Common myeloid progenitor, CD34-positive (primary cell): ENCODE results near the gene MUS81.
A peak's percentile ranks its signal among the peaks of the same experiment; 100 is the strongest.

Experiments
- CTCF ChIA-PET: fragments of 350-600 bp; sonication (Branson Sonifier 250); formaldehyde crosslinking; loops from one replicate; lab custom pipeline; 2021; ENCODE audit warnings: antibody characterized with exemption; lab: Charles Lee
- POLR2A ChIA-PET: fragments of 350-600 bp; sonication (Branson Sonifier 250); formaldehyde crosslinking; loops from one replicate; lab custom pipeline; 2021; ENCODE audit warnings: antibody characterized with exemption; lab: Charles Lee
- DNase-seq, 3 donors: peaks; one replicate each; pipeline versions ENCODE4 v3.0.0 to v3.0.0-alpha.2; 2013
- H3K27ac ChIP-seq, 2 experiments: 1 replicate in 1 of 2; 2 replicates in 1 of 2; pipeline ENCODE4 v1.7.0; 2013; ENCODE audit warnings: inconsistent platforms in 2 of 2, low read length in 2 of 2, mild to moderate bottlenecking in 2 of 2, low read depth in 1 of 2, moderate library complexity in 1 of 2; ENCODE audit not compliant: severe bottlenecking in 2 of 2, insufficient read depth in 1 of 2, poor library complexity in 1 of 2
- H3K27me3 ChIP-seq, 5 experiments: replicated peaks in 2 of 5; 1 replicate in 3 of 5; 2 replicates in 2 of 5; pipeline versions ENCODE4 v1.6.1 to v1.7.0; 2013; ENCODE audit warnings: low read length in 4 of 5, mild to moderate bottlenecking in 2 of 5, moderate library complexity in 2 of 5, inconsistent platforms in 1 of 5; ENCODE audit not compliant: insufficient read depth in 5 of 5, control insufficient read depth in 4 of 5
- H3K36me3 ChIP-seq, 4 experiments: 1 replicate in 2 of 4; 2 replicates in 2 of 4; pipeline versions ENCODE4 v1.6.1 to v1.7.0; 2013; ENCODE audit warnings: low read length in 3 of 4, control low read depth in 1 of 4, mild to moderate bottlenecking in 1 of 4; ENCODE audit not compliant: control insufficient read depth in 4 of 4, insufficient read depth in 4 of 4
- H3K4me1 ChIP-seq, 4 experiments: 1 replicate in 3 of 4; 2 replicates in 1 of 4; pipeline versions ENCODE4 v1.6.1 to v1.7.1; 2013; ENCODE audit warnings: low read length in 3 of 4, mild to moderate bottlenecking in 3 of 4, control low read depth in 1 of 4, inconsistent platforms in 1 of 4, moderate library complexity in 1 of 4; ENCODE audit not compliant: control insufficient read depth in 4 of 4, insufficient read depth in 4 of 4; ENCODE audit errors: control extremely low read depth in 1 of 4
- H3K4me3 ChIP-seq, 7 experiments: 1 replicate in 4 of 7; 2 replicates in 3 of 7; pipeline versions ENCODE4 v1.5.1 to v1.7.0; 2013; ENCODE audit warnings: mild to moderate bottlenecking in 7 of 7, low read length in 6 of 7, moderate library complexity in 6 of 7, inconsistent platforms in 2 of 7, low read depth in 2 of 7, control low read depth in 1 of 7; ENCODE audit not compliant: insufficient read depth in 4 of 7, control insufficient read depth in 1 of 7; ENCODE audit errors: extremely low read depth in 1 of 7
- H3K9me3 ChIP-seq, 5 experiments: 1 replicate in 4 of 5; 2 replicates in 1 of 5; pipeline versions ENCODE4 v1.6.1 to v1.7.1; 2013; ENCODE audit warnings: low read length in 4 of 5, mild to moderate bottlenecking in 2 of 5, inconsistent platforms in 1 of 5, low read depth in 1 of 5, moderate library complexity in 1 of 5; ENCODE audit not compliant: control insufficient read depth in 4 of 5, insufficient read depth in 2 of 5; ENCODE audit errors: control extremely low read depth in 1 of 5
- WGBS: methylation state at CpG from one replicate; pipeline ENCODE4 v1.1.5; 2013; ENCODE audit not compliant: insufficient coverage; 5-methylcytosine and 5-hydroxymethylcytosine counted together

Gene MUS81

GRCh38 chr11:65855927-65856363, 4.3 kb upstream of the MUS81 start:
- Histone ChIP-seq H3K4me1 (peaks cover 9 to 38% (median 36%) of the 10 kb centered on the region in 4 experiments), H3K4me3 (peak overlapping the region in 6 of 7 experiments; percentile 89 to 96 (median 92)), H3K36me3 (peaks cover 12 to 58% (median 43%) of the 10 kb centered on the region in 4 experiments), H3K27ac (peak overlapping the region in 1 of 2 experiments; percentile 78), H3K27me3 (no peaks in the 10 kb centered on the region), H3K9me3 (peaks cover 0 to 7% (median 0%) of the 10 kb centered on the region in 5 experiments)
- POLR2A ChIA-PET = interaction anchor here (1.4 kb wide), 1 partner anchor 14 kb away, joined by 3 read pairs; no protein-coding TSS in a partner anchor
- CTCF ChIA-PET = interaction anchor here (7.9 kb wide), 1 partner anchor 31 kb away, joined by 124 read pairs; the partner anchor contains the start of genes CCDC85B and FIBP
- 96% methylated on average over 14 of the region's 15 CpGs for WGBS
- DNase-seq = no peak

GRCh38 chr11:65856689-65857499, 3.3 kb upstream of the MUS81 start:
- Histone ChIP-seq H3K4me3 (peak overlapping the region; percentile 89 to 96 (median 90)), H3K36me3 (peaks cover 4 to 51% (median 37%) of the 10 kb centered on the region in 4 experiments), H3K27ac (peak overlapping the region; percentile 57 to 78), H3K9me3 (no peaks in the 10 kb centered on the region), H3K27me3 (no peaks in the 10 kb centered on the region), H3K4me1 (peaks cover 14 to 47% (median 46%) of the 10 kb centered on the region in 4 experiments)
- ChIA-PET CTCF (interaction anchor here (7.9 kb wide), 1 partner anchor 30 kb away, joined by 124 read pairs; the partner anchor contains the start of genes CCDC85B and FIBP), POLR2A (interaction anchor here (1.0 to 2.1 kb wide), 5 partner anchors 13 to 136 kb away, joined by 3 to 6 read pairs (median 4); partner anchors contain the start of genes FIBP and RNASEH2C)
- DNase-seq = peak; percentile 54 to 78 (median 73)
- 1% methylated on average over 56 of the region's 57 CpGs for WGBS

GRCh38 chr11:65857500-65857852, 2.8 kb upstream of the MUS81 start:
- 0% methylated on average over 37 of the region's 49 CpGs for WGBS
- POLR2A ChIA-PET = interaction anchor here (0.5 to 4.1 kb wide), 8 partner anchors 12 to 137 kb away, joined by 3 to 33 read pairs (median 4); partner anchors contain the start of genes CCDC85B, CTSW, FIBP and RNASEH2C
- DNase-seq = no peak
- H3K4me3 ChIP-seq = peak overlapping the region; percentile 89 to 96 (median 90)
- H3K4me1 ChIP-seq = peaks cover 14 to 52% (median 49%) of the 10 kb centered on the region in 4 experiments
- peaks cover 4 to 51% (median 37%) of the 10 kb centered on the region in 4 experiments for H3K36me3 ChIP-seq
- no peaks in the 10 kb centered on the region for H3K27me3 ChIP-seq
- CTCF ChIA-PET = interaction anchor here (1.1 to 7.9 kb wide), 3 partner anchors 8 to 30 kb away, joined by 3 to 124 read pairs (median 3); partner anchors contain the start of genes CCDC85B and FIBP
- peak overlapping the region; percentile 57 to 78 for H3K27ac ChIP-seq
- no peaks in the 10 kb centered on the region for H3K9me3 ChIP-seq

- H3K27me3 ChIP-seq = no peaks in the 10 kb centered on the region
- 0% methylated on average over 86 of the region's 92 CpGs for WGBS
Observed at GRCh38 chr11:65857853-65858680, 2.2 kb upstream of the MUS81 start, which contains the start of gene CFL1. CFL1 (minus strand) TSS chr11:65858180; CDS start chr11:65858099, 81 bp downstream.

GRCh38 chr11:65858681-65859087, 1.5 kb upstream of the MUS81 start:
- peak overlapping the region; percentile 15 to 85 for H3K27ac ChIP-seq
- peak in 2 of 3 donors; percentile 24 to 53 for DNase-seq
- ChIA-PET POLR2A (interaction anchor here (0.6 to 4.1 kb wide), 8 partner anchors 13 to 947 kb away, joined by 3 to 33 read pairs (median 5); partner anchors contain the start of genes AP5B1, CCDC85B, CTSW and FIBP), CTCF (interaction anchor here (0.6 to 7.9 kb wide), 12 partner anchors 9 to 235 kb away, joined by 3 to 124 read pairs (median 4); partner anchors contain the start of genes CCDC85B, EFEMP2, FIBP and SNX32)
- peaks cover 0 to 51% (median 41%) of the 10 kb centered on the region in 4 experiments for H3K36me3 ChIP-seq
- peaks cover 14 to 52% (median 49%) of the 10 kb centered on the region in 4 experiments for H3K4me1 ChIP-seq
- H3K9me3 ChIP-seq = no peaks in the 10 kb centered on the region
- WGBS = 0% methylated on average over 7 of the region's 10 CpGs
- H3K4me3 ChIP-seq = peak overlapping the region; percentile 80 to 96 (median 90)
- H3K27me3 ChIP-seq = no peaks in the 10 kb centered on the region

More at GRCh38 chr11:65857853-65858680, 2.2 kb upstream of the MUS81 start, which contains the start of gene CFL1:
- H3K4me1 ChIP-seq = peaks cover 14 to 52% (median 49%) of the 10 kb centered on the region in 4 experiments
- H3K4me3 ChIP-seq = peak within 1 kb of the TSS; percentile 89 to 96 (median 90)
- H3K9me3 ChIP-seq = no peaks in the 10 kb centered on the region
- CTCF ChIA-PET = interaction anchor here (0.6 to 7.9 kb wide), 7 partner anchors 8 to 235 kb away, joined by 3 to 124 read pairs (median 3); partner anchors contain the start of genes CCDC85B, EFEMP2 and FIBP
- POLR2A ChIA-PET = interaction anchor here (0.5 to 4.1 kb wide), 10 partner anchors 14 to 948 kb away, joined by 3 to 33 read pairs (median 4); partner anchors contain the start of genes AP5B1, CCDC85B, CTSW and FIBP
- DNase-seq = peak; percentile 98 to 99 (median 98)
- peak within 1 kb of the TSS; percentile 57 to 85 for H3K27ac ChIP-seq
- H3K36me3 ChIP-seq = peaks cover 3 to 51% (median 40%) of the 10 kb centered on the region in 4 experiments
